ENCODE measurements around the gene CTIF.
A peak's percentile ranks its signal among the peaks of the same experiment; 100 is the strongest.

GRCh38 chr18:48828691-48829442, 290.0 kb downstream of the CTIF start:
- TF ChIP-seq EZH2 (IDR thresholded peaks at IDR 0.05; ENCODE audit: low read depth, unreplicated experiment): no peak
- TF ChIP-seq, protein P1, sequence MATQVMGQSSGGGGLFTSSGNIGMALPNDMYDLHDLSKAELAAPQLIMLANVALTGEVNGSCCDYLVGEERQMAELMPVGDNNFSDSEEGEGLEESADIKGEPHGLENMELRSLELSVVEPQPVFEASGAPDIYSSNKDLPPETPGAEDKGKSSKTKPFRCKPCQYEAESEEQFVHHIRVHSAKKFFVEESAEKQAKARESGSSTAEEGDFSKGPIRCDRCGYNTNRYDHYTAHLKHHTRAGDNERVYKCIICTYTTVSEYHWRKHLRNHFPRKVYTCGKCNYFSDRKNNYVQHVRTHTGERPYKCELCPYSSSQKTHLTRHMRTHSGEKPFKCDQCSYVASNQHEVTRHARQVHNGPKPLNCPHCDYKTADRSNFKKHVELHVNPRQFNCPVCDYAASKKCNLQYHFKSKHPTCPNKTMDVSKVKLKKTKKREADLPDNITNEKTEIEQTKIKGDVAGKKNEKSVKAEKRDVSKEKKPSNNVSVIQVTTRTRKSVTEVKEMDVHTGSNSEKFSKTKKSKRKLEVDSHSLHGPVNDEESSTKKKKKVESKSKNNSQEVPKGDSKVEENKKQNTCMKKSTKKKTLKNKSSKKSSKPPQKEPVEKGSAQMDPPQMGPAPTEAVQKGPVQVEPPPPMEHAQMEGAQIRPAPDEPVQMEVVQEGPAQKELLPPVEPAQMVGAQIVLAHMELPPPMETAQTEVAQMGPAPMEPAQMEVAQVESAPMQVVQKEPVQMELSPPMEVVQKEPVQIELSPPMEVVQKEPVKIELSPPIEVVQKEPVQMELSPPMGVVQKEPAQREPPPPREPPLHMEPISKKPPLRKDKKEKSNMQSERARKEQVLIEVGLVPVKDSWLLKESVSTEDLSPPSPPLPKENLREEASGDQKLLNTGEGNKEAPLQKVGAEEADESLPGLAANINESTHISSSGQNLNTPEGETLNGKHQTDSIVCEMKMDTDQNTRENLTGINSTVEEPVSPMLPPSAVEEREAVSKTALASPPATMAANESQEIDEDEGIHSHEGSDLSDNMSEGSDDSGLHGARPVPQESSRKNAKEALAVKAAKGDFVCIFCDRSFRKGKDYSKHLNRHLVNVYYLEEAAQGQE (IDR thresholded peaks at IDR 0.05; ENCODE audit: unreplicated experiment): no peak
- TF ChIP-seq CTCF (conservative IDR thresholded peaks at IDR 0.05; ENCODE audit: low read depth in 2 of 2): peak in 1 of 2 experiments; percentile 23; a peak in 1 of 4 replicates
- TF ChIP-seq CREB1 (CRISPR knock-in tag; IDR thresholded peaks at IDR 0.05; ENCODE audit: low read depth): no peak
- no peak for TF ChIP-seq POLR2AphosphoS5 (IDR thresholded peaks at IDR 0.05; ENCODE audit: low read depth)
- TF ChIP-seq EZH2phosphoT487 (IDR thresholded peaks at IDR 0.05; ENCODE audit: unreplicated experiment): no peak
